Stimulated activated CD4-positive, alpha-beta T cell treated with anti-CD3 and anti-CD28 coated beads, Interleukin-1b, Interleukin-23, amount 100 ng/mL, for 1 hour (primary cell): Measurements from ENCODE around the gene GOLGA6A.

Source experiments
- DNase-seq, 2 donors: peaks; one replicate each; pipeline ENCODE4 v3.0.0-alpha.2; 2020; ENCODE audit warnings: low read depth in 2 of 2

The GOLGA6A gene

DNA sequence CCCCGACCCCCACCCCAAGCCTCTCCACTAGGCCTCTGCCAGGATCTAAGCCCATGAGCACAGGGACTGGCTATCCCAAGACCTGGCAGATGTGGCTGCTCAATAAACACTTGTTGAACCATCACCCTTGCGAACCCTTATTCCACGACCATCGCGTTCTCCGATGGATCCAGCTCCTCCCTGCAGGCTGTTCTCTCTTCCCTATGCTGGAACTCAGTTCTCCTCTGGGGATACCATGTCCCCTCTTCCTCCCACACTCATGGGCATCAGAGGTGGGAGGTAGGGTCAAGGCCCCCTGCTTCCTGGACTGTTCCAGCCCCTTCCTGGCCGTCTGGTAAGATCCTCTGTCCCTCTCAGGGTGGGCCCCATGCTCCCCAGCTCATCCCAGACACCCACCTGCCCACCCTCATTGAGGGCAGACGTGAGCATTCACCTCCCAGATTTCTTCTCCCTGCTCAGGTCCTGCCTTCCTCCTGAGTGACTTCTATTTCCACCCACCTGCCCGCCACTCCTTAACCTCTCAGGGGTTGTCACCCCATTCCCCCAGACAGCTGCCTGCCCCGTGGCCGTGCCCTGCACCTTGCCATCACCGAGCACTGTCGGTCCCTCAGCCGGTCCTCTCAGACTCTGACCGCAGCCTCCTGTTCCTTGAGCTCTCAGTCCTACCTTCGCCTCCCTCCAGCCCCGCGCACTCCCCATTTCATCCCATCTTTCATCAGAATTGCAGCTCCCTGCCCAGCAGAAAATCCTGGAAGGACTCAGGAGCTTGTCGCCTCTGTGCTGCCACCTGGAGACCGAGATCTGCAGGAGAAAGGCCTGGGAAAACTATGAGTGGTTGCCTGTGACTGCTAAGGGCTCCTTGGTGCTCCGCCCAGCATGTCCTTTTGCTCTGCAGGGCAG is 45.8 kb downstream of the GOLGA6A start:
- no peak for DNase-seq

DNA sequence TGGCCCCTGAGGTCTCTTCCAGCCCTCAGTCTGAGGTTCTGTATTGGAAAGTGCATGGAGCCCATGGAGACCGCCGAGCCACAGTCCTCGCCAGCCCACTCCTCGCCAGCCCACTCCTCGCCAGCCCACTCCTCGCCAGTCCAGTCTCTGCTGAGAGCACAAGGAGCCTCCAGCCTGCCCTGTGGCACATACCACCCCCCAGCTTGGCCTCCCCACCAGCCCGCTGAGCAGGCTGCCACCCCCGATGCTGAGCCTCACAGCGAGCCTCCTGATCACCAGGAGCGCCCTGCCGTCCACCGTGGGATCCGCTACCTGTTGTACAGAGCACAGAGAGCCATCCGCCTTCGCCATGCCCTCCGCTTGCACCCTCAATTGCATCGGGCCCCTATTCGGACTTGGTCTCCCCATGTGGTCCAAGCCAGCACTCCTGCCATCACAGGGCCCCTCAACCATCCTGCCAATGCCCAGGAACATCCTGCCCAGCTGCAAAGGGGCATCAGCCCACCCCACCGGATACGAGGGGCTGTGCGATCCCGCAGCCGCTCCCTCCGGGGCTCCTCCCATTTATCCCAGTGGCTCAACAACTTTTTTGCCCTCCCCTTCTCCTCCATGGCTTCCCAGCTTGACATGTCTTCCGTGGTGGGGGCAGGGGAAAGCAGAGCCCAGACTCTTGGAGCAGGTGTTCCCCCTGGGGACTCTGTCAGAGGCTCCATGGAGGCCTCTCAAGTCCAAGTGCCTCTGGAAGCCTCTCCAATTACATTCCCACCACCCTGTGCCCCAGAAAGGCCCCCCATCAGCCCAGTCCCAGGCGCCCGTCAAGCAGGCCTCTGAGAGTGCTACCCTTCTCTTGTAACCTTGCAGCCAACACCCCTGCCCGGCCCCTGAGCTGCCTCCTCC is 47.0 kb downstream of the GOLGA6A start:
- no peak for DNase-seq

DNA sequence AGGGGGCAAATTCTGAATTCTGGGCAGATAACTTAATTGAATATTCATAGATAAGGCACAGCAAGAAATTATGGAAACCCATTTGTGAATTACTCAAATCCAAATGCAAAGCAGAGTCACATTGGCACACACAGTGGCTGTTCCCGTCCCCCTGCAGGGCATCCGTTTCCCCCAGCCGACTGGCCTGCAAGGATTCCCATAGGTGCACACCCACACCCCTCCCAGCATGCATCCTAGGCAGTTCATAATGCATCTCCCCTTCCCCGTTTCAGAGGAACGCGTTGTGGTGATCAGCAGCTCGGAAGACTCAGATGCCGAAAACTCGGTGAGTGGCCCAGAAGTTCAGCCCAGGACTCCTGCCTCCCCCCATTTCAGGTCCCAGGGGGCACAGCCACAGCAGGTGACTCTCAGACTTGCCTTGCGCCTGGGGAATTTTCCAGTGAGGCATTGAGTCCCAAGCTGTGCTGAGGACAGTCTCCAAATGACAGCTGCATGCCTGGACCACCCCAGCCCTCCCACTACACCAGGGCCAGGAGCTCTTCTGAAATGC is 48.1 kb downstream of the GOLGA6A start:
- no peak for DNase-seq

DNA sequence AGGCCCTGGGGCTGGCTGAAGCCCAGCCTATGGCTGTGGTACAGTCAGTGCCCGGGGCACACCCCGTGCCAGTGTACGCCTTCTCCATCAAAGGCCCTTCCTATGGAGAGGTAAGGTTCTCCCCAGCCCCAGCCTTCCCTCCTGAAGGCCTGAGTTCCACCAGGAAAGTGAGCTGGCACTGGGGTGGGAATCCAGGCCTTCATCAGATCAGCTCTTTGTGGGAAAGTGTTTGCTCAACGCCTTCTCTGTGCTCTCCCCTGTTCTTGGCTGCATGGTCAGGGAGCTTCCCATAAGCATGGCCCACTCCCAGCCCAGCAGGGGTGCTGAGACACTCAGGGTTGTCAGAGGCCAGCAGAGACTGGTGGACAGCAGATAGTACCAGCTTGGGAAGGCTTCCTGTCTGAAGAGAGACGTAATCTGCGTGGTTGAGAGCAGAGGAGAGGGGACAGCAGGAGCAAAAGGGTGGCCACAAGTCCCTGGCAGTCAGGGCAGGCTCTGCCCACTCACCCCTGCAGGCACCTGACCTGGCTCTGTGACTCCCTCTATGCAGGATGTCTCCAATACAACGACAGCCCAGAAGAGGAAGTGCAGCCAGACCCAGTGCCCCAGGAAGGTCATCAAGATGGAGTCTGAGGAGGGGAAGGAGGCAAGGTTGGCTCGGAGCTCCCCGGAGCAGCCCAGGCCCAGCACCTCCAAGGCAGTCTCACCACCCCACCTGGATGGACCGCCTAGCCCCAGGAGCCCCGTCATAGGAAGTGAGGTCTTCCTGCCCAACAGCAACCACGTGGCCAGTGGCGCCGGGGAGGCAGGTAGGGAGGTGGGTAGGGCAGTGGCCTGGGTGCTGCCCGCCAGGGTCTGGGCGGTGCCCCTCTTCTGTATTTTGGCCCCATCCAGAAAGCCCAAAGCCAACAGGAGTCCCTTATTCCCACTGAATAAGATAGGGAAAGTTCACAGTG is 49.5 kb downstream of the GOLGA6A start:
- DNase-seq, result no peak

DNA sequence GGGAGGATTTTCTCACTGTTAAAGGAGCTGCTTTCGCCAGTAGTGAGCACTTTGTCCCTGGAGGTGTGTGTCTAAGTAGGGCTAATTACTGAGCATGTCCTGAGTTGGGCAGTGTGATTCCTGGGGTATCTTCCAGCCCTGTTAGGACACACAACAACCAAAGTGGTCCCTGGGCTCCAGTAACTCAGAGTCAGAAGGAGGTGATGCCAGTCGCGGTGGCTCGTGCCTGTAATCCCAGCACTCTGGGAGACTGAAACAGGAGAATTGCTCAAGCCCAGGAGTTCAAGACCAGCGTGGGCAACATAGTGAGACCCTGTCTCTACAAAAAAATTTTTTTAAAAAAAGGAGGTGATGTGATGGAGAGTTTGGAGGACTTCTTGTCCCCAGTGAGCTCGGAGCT is 50.3 kb downstream of the GOLGA6A start:
- no peak for DNase-seq

DNA sequence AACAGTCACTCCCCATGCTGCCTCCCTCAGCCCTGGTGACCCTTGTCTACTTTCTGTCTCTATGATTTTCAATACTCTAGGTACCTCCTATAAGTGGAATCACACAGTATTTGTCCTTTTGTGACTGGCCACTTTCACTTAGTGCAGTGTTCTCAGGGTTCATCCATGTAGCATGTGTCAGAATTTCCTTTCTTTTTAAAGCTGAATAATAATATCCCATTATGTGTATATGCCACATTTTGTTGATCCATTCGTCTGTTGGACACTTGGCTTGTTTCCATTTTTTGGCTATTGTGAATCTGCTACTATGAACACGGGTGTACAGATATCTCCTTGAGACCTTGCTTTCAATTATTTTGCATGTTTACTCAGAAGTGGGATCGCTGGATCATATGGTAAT is 53.7 kb downstream of the GOLGA6A start:
- no peak for DNase-seq

DNA sequence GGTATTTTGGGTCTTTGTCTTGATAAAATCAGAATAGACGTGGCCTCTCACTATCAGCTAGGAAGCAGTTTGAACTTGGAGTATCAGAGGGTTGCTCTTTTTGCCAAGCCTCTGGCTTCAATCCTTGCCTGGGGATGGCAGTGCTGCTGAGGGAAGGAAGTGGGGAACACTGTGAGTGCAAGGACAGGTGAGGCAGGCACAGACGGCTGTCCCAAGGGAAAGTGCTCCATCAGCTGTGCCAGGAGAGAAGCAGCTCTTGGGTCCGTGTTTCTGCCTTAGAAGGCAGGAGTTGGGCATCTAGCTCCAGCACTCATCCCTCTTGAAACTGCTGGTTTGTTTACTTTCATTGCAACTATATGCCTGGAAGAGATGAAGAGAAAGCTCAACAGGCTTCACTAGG is 54.7 kb downstream of the GOLGA6A start:
- no peak for DNase-seq

DNA sequence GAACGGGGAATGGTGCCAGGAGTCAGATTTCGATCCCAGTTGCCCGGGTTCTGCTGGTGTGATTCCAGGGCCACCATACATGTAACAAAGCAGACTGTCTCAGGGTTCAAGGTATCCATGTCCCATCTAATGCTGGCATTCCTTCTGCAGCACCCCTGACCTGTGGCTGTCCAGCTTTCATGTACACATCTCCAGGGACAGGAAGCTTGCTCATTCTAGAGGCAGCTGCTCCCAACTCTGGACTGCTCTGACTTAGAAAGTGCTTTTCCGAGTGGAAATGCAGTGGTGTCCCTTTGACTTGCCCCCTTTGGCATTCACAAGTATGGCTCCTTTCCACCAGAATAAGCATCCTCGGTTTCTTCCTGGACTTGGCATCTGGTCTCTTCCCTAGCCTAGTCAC is 56.9 kb downstream of the GOLGA6A start:
- no peak for DNase-seq

DNA sequence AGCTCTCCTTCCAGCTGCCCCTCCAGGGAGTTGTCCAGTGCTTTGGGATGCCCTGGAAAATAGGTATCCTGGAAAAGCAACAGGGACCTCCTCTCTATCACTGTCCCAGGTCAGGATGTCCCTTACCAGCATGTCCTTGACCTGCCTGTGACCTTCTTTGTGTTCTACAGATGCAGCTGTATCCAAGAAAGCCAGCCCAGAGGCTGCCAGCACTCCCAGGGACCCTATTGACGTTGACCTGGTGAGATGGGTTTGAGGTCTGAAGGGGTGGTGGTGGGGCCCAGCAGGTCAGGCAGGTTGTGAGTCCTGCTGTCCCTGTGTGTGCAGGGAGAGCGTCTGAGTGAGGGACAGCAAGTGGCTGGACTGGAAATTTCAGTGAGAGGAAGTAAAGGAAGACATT is 57.7 kb downstream of the GOLGA6A start:
- no peak for DNase-seq

DNA sequence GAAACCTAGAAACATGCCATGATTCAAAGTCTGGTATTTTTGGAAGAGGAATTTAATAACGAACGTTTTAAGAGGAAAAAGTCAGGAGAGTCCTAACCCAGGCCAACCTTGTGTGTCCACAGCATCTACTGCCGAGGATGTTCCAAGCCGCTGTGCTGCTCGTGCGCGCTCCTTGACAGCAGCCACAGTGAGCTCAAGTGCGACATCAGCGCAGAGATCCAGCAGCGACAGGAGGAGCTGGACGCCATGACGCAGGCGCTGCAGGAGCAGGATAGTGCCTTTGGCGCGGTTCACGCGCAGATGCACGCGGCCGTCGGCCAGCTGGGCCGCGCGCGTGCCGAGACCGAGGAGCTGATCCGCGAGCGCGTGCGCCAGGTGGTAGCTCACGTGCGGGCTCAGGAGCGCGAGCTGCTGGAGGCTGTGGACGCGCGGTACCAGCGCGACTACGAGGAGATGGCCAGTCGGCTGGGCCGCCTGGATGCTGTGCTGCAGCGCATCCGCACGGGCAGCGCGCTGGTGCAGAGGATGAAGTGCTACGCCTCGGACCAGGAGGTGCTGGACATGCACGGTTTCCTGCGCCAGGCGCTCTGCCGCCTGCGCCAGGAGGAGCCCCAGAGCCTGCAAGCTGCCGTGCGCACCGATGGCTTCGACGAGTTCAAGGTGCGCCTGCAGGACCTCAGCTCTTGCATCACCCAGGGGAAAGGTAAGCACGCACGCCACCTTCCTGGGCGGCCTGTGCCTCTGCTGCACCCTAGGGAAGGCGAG is 59.5 kb downstream of the GOLGA6A start:
- no peak for DNase-seq
